Endothelial cell (in vitro differentiated cells): ENCODE measurements around the gene PARD3B. TPM values are rescaled to one million over a fixed set of nuclear protein-coding genes. Genes with fewer than 3 reads are reported as not detected.

Source experiments
- DNase-seq: peaks from one replicate; pipeline ENCODE4 v3.0.0; 2021; ENCODE audit warnings: low spot score
- H3K27ac Mint-ChIP-seq: one replicate; pipeline ENCODE4 v1.8.0; 2021; ENCODE audit warnings: mixed read lengths, inconsistent platforms; ENCODE audit not compliant: unreplicated experiment
- H3K27me3 Mint-ChIP-seq: one replicate; pipeline ENCODE4 v1.8.0; 2021; ENCODE audit warnings: mild to moderate bottlenecking, moderate library complexity, mixed read lengths, inconsistent platforms; ENCODE audit not compliant: unreplicated experiment
- H3K36me3 Mint-ChIP-seq: one replicate; pipeline ENCODE4 v1.8.0; 2021; ENCODE audit warnings: mild to moderate bottlenecking, low read depth, mixed read lengths, inconsistent platforms; ENCODE audit not compliant: unreplicated experiment
- H3K4me1 Mint-ChIP-seq: one replicate; pipeline ENCODE4 v1.8.0; 2021; ENCODE audit warnings: mild to moderate bottlenecking, mixed read lengths, inconsistent platforms; ENCODE audit not compliant: unreplicated experiment
- H3K4me3 Mint-ChIP-seq: one replicate; pipeline ENCODE4 v1.8.0; 2021; ENCODE audit warnings: mild to moderate bottlenecking, mixed read lengths, inconsistent platforms; ENCODE audit not compliant: unreplicated experiment
- H3K9me3 Mint-ChIP-seq: one replicate; pipeline ENCODE4 v1.8.0; 2021; ENCODE audit warnings: mixed read lengths, inconsistent platforms; ENCODE audit not compliant: unreplicated experiment
- total RNA-seq: library from RNA; stranded (reverse); fragmentation: NEBNext Ultra II Directional; extraction: Animal tissue kit (Norgen Biotek cat#: 25700); gene quantifications from one replicate; pipeline ENCODE4 v1.2.1, GENCODE V29; 2021; ENCODE audit not compliant: unreplicated experiment
- TF ChIP-seq, protein P1 (sequence below): fragments of 200-600 bp; sonication (generic); IDR thresholded peaks from one replicate; pipeline ENCODE4 v1.5.0; 2021; ENCODE audit warnings: antibody characterized with exemption; ENCODE audit not compliant: unreplicated experiment

PARD3B gene
- total RNA-seq, 1 donor from 2014 or later, result 17.4 TPM

DNA sequence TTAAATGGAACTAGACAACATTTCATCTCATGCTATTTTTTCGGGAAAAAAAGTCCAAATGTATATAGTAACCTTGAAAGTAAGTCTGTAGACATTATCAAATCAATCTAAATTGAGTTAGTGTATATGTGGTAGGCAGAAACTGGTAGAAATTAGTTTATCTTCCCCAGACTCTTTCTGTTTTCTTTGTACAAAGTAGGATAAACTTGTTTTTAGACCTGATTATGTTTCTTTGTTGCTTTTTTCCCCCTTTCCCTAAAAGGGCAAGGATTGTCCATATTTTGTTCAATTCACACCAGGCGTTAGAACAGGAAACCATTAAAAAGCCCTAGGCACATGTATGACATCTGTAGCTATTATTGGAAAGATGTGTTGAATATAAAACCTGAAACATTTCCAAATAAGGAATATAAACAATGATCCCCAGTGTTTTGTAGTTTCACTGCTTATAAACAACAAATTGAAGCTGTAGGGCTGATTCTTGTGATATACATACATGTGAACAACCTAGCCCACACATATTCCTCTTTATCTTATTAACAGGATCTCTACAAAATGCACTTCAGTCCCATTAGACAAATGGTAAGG, 528.3 kb downstream of the PARD3B start:
- H3K4me1 Mint-ChIP-seq, result no peaks in the 10 kb centered on the region
- no peaks in the 10 kb centered on the region for H3K36me3 Mint-ChIP-seq
- no peak overlapping the region for H3K4me3 Mint-ChIP-seq
- DNase-seq, result no peak
- no peak overlapping the region for H3K27ac Mint-ChIP-seq
- H3K27me3 Mint-ChIP-seq, result peaks cover 1% of the 10 kb centered on the region
- TF ChIP-seq, protein P1, sequence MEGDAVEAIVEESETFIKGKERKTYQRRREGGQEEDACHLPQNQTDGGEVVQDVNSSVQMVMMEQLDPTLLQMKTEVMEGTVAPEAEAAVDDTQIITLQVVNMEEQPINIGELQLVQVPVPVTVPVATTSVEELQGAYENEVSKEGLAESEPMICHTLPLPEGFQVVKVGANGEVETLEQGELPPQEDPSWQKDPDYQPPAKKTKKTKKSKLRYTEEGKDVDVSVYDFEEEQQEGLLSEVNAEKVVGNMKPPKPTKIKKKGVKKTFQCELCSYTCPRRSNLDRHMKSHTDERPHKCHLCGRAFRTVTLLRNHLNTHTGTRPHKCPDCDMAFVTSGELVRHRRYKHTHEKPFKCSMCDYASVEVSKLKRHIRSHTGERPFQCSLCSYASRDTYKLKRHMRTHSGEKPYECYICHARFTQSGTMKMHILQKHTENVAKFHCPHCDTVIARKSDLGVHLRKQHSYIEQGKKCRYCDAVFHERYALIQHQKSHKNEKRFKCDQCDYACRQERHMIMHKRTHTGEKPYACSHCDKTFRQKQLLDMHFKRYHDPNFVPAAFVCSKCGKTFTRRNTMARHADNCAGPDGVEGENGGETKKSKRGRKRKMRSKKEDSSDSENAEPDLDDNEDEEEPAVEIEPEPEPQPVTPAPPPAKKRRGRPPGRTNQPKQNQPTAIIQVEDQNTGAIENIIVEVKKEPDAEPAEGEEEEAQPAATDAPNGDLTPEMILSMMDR, result no peak
- H3K9me3 Mint-ChIP-seq, result no peaks in the 10 kb centered on the region

DNA sequence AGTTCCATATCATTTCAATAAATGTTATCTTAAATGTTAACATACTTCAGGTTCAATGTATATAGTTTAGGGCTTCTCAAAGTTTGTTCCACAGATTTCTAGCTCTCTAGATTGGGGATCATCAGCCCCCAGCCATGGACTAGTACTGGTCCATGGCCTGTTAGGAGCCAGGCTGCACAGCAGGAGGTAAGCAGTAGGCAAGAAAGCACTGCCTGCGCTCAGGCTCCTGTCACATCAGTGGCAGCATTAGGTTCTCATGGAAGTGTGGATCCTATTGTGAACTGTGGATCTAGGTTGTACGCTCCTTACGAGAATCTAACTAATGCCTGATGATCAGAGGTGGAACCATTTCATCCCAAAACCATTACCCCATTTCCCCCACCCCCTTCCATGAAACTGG, 531.1 kb downstream of the PARD3B start:
- H3K9me3 Mint-ChIP-seq, result no peaks in the 10 kb centered on the region
- H3K4me1 Mint-ChIP-seq, result no peaks in the 10 kb centered on the region
- no peaks in the 10 kb centered on the region for H3K36me3 Mint-ChIP-seq
- H3K27ac Mint-ChIP-seq, result no peak overlapping the region
- no peaks in the 10 kb centered on the region for H3K27me3 Mint-ChIP-seq
- TF ChIP-seq, protein P1, result no peak
- no peak overlapping the region for H3K4me3 Mint-ChIP-seq
- DNase-seq, result no peak

DNA sequence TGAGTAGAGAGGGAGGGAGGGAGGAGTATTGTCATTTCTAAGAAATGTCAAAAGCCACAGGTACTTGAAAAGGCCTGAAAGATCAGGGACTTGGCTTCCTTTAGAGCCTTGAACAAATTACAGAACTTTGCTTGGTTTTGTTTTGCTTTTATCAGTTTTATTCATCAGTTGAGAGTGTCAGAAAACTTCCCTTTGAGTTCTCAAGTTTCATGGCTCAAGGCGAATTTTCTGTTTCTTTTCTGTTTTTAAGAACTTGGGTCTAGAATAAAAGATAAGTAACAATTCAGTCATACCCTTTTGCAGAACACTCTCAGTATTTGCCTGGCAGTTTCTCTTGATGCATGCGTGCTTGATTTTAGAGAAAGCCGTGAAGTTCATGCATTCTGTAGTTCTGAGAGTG, 531.9 kb downstream of the PARD3B start:
- Mint-ChIP-seq H3K4me1 (no peaks in the 10 kb centered on the region), H3K4me3 (no peak overlapping the region), H3K27ac (no peak overlapping the region), H3K9me3 (no peaks in the 10 kb centered on the region), H3K27me3 (no peaks in the 10 kb centered on the region), H3K36me3 (no peaks in the 10 kb centered on the region)
- TF ChIP-seq, protein P1, result no peak
- DNase-seq, result no peak

DNA sequence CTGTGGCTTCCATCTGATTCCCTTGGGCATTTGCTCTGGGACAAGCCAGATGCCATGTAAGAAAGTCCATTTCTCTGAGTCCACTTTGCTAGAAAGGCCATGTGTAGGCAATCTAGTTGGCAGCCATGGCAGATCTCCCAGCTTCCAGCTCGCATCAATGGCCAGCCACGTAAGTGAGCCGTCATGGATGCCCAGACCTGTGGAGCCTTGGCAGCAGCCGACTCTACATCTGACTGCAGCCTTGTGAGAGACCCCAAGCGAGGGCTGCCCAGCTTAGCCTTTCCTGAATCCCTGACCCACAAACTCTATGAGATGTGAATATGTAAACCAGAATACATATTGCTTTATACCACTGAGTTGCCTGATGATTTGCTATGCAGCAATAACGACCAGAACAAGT, 533.5 kb downstream of the PARD3B start:
- no peaks in the 10 kb centered on the region for H3K36me3 Mint-ChIP-seq
- H3K27me3 Mint-ChIP-seq, result no peaks in the 10 kb centered on the region
- H3K4me1 Mint-ChIP-seq, result no peaks in the 10 kb centered on the region
- DNase-seq, result no peak
- TF ChIP-seq, protein P1, result no peak
- H3K4me3 Mint-ChIP-seq, result no peak overlapping the region
- no peaks in the 10 kb centered on the region for H3K9me3 Mint-ChIP-seq
- no peak overlapping the region for H3K27ac Mint-ChIP-seq

DNA sequence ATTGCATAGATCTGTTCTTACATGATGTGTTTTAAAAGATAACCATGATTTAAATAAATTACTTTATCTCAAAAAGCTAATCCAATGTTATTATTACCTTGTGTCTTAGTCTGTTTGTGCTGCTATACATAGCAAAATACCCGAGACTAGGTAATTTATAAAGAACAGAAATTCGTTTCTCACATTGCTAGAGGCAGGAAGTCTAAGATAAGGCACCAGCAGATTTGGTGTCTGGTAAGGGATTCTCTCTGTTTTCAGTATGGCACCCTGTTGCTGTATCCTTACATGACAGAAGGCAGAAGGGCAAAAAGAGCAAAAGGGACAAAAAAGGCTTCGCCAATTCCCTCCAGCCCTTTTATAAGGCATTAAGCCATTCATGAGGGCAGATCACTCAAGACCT, 533.9 kb downstream of the PARD3B start:
- H3K27ac Mint-ChIP-seq, result no peak overlapping the region
- no peaks in the 10 kb centered on the region for H3K4me1 Mint-ChIP-seq
- H3K9me3 Mint-ChIP-seq, result no peaks in the 10 kb centered on the region
- H3K36me3 Mint-ChIP-seq, result no peaks in the 10 kb centered on the region
- H3K4me3 Mint-ChIP-seq, result no peak overlapping the region
- no peaks in the 10 kb centered on the region for H3K27me3 Mint-ChIP-seq
- TF ChIP-seq, protein P1, result no peak
- DNase-seq, result no peak
